ENCODE data around the gene PRAC2. TPM values are rescaled to one million over a fixed set of nuclear protein-coding genes. Genes with fewer than 3 reads are reported as not detected.
"Not testable (repeated sequence)": the region's sequence is repeated elsewhere in the genome, so short reads cannot be mapped to it uniquely, and the experiment has no call there.

PRAC2 gene
- total RNA-seq, 1 donor from 2014 or later: not detected

- Histone ChIP-seq H3K27ac (replicated peaks) (no peak overlapping the region), H3K4me3 (no peak overlapping the region), H3K4me1 (no peaks in the 10 kb centered on the region), H3K9me3 (replicated peaks) (no peaks in the 10 kb centered on the region), H3K27me3 (ENCODE audit: low read depth) (peaks cover 100% of the 10 kb centered on the region), H3K36me3 (no peaks in the 10 kb centered on the region)
- TF ChIP-seq, protein P1, sequence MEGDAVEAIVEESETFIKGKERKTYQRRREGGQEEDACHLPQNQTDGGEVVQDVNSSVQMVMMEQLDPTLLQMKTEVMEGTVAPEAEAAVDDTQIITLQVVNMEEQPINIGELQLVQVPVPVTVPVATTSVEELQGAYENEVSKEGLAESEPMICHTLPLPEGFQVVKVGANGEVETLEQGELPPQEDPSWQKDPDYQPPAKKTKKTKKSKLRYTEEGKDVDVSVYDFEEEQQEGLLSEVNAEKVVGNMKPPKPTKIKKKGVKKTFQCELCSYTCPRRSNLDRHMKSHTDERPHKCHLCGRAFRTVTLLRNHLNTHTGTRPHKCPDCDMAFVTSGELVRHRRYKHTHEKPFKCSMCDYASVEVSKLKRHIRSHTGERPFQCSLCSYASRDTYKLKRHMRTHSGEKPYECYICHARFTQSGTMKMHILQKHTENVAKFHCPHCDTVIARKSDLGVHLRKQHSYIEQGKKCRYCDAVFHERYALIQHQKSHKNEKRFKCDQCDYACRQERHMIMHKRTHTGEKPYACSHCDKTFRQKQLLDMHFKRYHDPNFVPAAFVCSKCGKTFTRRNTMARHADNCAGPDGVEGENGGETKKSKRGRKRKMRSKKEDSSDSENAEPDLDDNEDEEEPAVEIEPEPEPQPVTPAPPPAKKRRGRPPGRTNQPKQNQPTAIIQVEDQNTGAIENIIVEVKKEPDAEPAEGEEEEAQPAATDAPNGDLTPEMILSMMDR (IDR thresholded peaks at IDR 0.05; ENCODE audit: borderline replicate concordance): no peak
- no peak for DNase-seq
- intact Hi-C loops (cut with micrococcal nuclease): no loop called here
Measured at GRCh38 chr17:48711128-48711527, 11.9 kb upstream of the PRAC2 start.

DNA sequence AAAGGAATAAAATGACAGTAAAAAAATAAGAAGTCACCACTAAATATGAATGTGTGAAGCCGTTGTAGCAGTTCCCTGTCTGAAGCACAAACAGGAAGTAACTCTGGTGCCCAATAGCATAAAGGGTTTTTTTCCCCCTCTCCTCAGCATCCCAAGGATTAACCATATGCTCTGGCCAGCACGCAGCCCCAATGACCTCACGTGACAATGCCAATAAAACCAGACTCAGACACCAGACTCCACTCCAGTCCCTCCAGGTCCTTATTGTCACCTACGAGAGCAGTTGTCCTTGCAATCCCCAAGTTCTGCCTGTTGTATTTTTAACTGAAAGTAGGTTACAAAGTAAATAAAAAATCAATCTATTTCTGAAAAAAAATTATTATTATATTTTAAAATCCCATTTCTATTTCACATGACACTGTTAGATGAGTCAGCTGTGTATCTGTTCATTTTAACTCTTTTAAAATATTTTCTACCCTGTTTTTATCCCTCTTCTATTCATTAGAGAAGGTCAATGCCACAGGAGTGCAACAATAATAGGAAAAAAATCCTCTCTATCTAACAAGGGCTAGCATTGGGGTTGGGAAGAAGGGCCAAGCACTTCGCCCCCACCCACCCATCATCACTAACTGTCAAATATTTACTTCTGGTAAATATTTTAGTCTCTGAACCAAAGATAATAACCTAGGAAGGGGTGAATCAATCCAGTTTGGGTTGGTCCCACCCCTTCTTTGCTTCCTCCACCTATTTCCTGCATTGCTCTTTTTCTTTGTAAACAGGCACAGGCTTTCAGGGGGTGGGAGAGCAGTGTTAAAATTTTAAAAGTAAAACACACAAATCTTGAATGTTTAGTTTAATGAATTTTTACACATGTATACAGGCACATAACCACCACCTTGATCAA lies 7.2 kb upstream of the PRAC2 start:
- H3K4me1 ChIP-seq: peaks cover 14% of the 10 kb centered on the region
- TF ChIP-seq, protein P1 (IDR thresholded peaks at IDR 0.05; ENCODE audit: borderline replicate concordance): no peak
- H3K36me3 ChIP-seq: no peaks in the 10 kb centered on the region
- H3K27ac ChIP-seq (replicated peaks): no peak overlapping the region
- H3K9me3 ChIP-seq (replicated peaks): no peaks in the 10 kb centered on the region
- no peak overlapping the region for H3K4me3 ChIP-seq
- no peak for DNase-seq
- intact Hi-C loops (cut with micrococcal nuclease): no loop called here
- peaks cover 100% of the 10 kb centered on the region for H3K27me3 ChIP-seq (ENCODE audit: low read depth)

DNA sequence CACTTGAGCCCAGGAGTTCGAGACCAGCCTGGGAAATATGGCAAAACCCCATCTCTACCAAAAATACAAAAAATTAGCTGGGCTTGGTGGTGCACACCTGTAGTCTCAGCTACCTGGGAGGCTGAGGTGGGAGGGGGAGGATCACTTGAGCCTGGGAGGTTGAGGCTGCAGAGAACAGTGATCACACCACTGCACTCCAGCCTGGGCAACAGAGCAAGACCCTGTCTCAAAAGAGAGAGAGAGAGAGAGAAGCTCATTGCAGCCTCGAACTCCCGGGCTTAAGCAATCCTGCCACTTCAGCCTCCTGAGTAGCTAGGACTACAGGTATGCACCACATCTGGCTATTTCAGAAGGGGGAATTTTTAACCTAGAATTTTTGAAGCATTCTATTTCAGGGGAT lies 6.4 kb upstream of the PRAC2 start:
- DNase-seq; intact Hi-C loops (cut with micrococcal nuclease); H3K36me3 ChIP-seq; H3K9me3 ChIP-seq (replicated peaks); H3K4me3 ChIP-seq; H3K27ac ChIP-seq (replicated peaks): not testable (repeated sequence)
- Histone ChIP-seq H3K4me1 (peaks cover 14% of the 10 kb centered on the region), H3K27me3 (ENCODE audit: low read depth) (peaks cover 100% of the 10 kb centered on the region)

DNA sequence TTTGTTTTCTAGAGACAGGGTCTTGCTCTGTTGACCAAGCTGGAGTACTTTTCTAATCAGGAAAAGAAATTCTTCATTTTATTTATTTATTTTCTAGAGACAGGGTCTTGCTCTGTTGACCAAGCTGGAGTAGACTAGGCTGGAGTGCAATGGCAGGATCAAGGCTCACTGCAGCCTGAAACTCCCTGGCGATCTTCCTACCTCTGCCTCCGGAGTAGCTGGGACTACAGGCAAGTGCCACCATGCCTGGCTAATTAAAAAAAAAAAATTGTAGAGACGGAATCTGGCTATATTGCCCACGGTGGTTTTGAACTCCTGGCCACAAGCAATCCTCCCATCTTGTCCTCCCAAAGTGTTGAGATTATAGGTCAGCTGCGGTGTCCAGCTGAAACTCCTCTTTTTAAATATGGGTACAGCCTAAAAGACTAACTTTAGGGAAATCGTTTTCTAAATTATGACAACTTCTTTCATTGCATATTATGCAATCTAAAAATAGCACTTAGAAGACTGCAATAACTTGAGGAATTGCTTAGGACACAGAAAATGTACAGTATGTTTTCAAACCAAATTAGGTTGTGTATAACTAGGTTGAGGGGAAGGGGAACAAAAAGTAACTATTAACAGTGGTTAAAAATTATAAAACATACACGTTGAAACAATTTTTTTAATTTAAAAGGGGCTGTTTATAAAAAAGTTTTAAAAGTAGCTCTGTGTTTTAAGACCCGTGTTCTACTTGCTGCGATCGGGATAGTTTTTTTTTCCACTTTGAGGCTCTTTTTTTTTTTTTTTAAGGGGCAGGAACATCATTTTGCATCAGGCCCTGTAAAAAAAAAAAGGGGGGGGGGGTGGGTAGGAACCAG lies 5.4 kb upstream of the PRAC2 start:
- Histone ChIP-seq H3K9me3 (replicated peaks) (no peaks in the 10 kb centered on the region), H3K4me3 (no peak overlapping the region), H3K4me1 (peaks cover 14% of the 10 kb centered on the region), H3K36me3 (no peaks in the 10 kb centered on the region), H3K27ac (replicated peaks) (no peak overlapping the region), H3K27me3 (ENCODE audit: low read depth) (peaks cover 100% of the 10 kb centered on the region)
- no peak for DNase-seq
- intact Hi-C loops (cut with micrococcal nuclease): no loop called here
- TF ChIP-seq, protein P1 (IDR thresholded peaks at IDR 0.05; ENCODE audit: borderline replicate concordance): no peak

GRCh38 chr17:48718227-48718760 lies 4.7 kb upstream of the PRAC2 start:
- intact Hi-C loops (cut with micrococcal nuclease): no loop called here
- no peak for DNase-seq
- Histone ChIP-seq H3K36me3 (no peaks in the 10 kb centered on the region), H3K27ac (replicated peaks) (no peak overlapping the region), H3K27me3 (ENCODE audit: low read depth) (peaks cover 100% of the 10 kb centered on the region), H3K4me1 (peaks cover 18% of the 10 kb centered on the region), H3K4me3 (no peak overlapping the region), H3K9me3 (replicated peaks) (no peaks in the 10 kb centered on the region)
- TF ChIP-seq, protein P1 (IDR thresholded peaks at IDR 0.05; ENCODE audit: borderline replicate concordance): no peak

Data from left ventricle myocardium inferior (tissue), 1 donor.